Measurements from ENCODE around the gene TMEM72.

Gene TMEM72

GRCh38 chr10:44958196-44958897, 47.2 kb downstream of the TMEM72 start:
- no peak for DNase-seq (ENCODE audit: low read depth)
- no peak for TF ChIP-seq CTCF (IDR thresholded peaks at IDR 0.05; ENCODE audit: control insufficient read depth, extremely low read depth, insufficient read depth)
- peak overlapping the region; percentile 69 for H3K4me3 ChIP-seq (ENCODE audit: low read depth, low read length)

GRCh38 chr10:44958898-44959246, 47.7 kb downstream of the TMEM72 start:
- peak overlapping the region; percentile 69 for H3K4me3 ChIP-seq (ENCODE audit: low read depth, low read length)
- no peak for DNase-seq (ENCODE audit: low read depth)
- no peak for TF ChIP-seq CTCF (IDR thresholded peaks at IDR 0.05; ENCODE audit: control insufficient read depth, extremely low read depth, insufficient read depth)

GRCh38 chr10:44959247-44960087, 48.3 kb downstream of the TMEM72 start, which contains the start of gene RASSF4:
RASSF4 (plus strand) TSS chr10:44959802; CDS start chr10:44970203, 10,401 bp downstream.
- no peak for TF ChIP-seq CTCF (IDR thresholded peaks at IDR 0.05; ENCODE audit: control insufficient read depth, extremely low read depth, insufficient read depth)
- peak; percentile 37 for DNase-seq (ENCODE audit: low read depth)
- peak within 1 kb of the TSS; percentile 69 for H3K4me3 ChIP-seq (ENCODE audit: low read depth, low read length)

- peak overlapping the region; percentile 53 for H3K4me3 ChIP-seq (ENCODE audit: low read depth, low read length)
- TF ChIP-seq CTCF (IDR thresholded peaks at IDR 0.05; ENCODE audit: control insufficient read depth, extremely low read depth, insufficient read depth): no peak
- DNase-seq (ENCODE audit: low read depth): no peak
Observed at GRCh38 chr10:44960088-44960460, 48.9 kb downstream of the TMEM72 start.

- DNase-seq (ENCODE audit: low read depth): no peak
- H3K4me3 ChIP-seq (ENCODE audit: low read depth, low read length): peak overlapping the region; percentile 53
- no peak for TF ChIP-seq CTCF (IDR thresholded peaks at IDR 0.05; ENCODE audit: control insufficient read depth, extremely low read depth, insufficient read depth)
Observed at GRCh38 chr10:44960482-44961229, 49.5 kb downstream of the TMEM72 start.

- DNase-seq (ENCODE audit: low read depth): no peak
- no peak for TF ChIP-seq CTCF (IDR thresholded peaks at IDR 0.05; ENCODE audit: control insufficient read depth, extremely low read depth, insufficient read depth)
- H3K4me3 ChIP-seq (ENCODE audit: low read depth, low read length): no peak overlapping the region
Observed at GRCh38 chr10:44961230-44961571, 50.1 kb downstream of the TMEM72 start.
